Prostate gland (tissue), 2 donors: ENCODE measurements around the gene CORO6.

Experiments
- CTCF ChIP-seq, 4 experiments: fragments of 200-600 bp in 2 of 4; fragments of 450-650 bp in 2 of 4; sonication (generic) in 2 of 4; IDR thresholded peaks; 1 replicate in 3 of 4; 2 replicates in 1 of 4; pipeline ENCODE4 v1.5.1; 2016 to 2019; ENCODE audit warnings: antibody characterized with exemption in 4 of 4, mild to moderate bottlenecking in 2 of 4, moderate library complexity in 2 of 4
- POLR2A ChIP-seq: fragments of 450-650 bp; IDR thresholded peaks from one replicate; pipeline ENCODE4 v1.6.1; 2016; ENCODE audit warnings: antibody characterized with exemption, mild to moderate bottlenecking
- POLR2AphosphoS5 ChIP-seq: sonication (generic); formaldehyde crosslinking; IDR thresholded peaks from one replicate; pipeline ENCODE4 v1.6.1; 2017; ENCODE audit warnings: antibody characterized with exemption

GRCh38 chr17:29597361-29598172, 25.1 kb downstream of the CORO6 start:
- TF ChIP-seq POLR2AphosphoS5 = no peak
- no peak for TF ChIP-seq CTCF (IDR thresholded peaks at IDR 0.05)
- TF ChIP-seq POLR2A = no peak
